Loucy (cell line): ENCODE measurements around the gene TMEM240.
"Not testable (repeated sequence)": the region's sequence is repeated elsewhere in the genome, so short reads cannot be mapped to it uniquely, and the experiment has no call there.

ENCODE experiments used
- EZH2phosphoT487 ChIP-seq: fragments of 200-600 bp; IDR thresholded peaks from 2 replicates; pipeline ENCODE4 v1.6.1; 2018; ENCODE audit warnings: antibody characterized with exemption, mild to moderate bottlenecking, moderate library complexity, borderline replicate concordance
- TF ChIP-seq, protein P1 (sequence below): fragments of 200-600 bp; sonication (generic); conservative IDR thresholded peaks from 2 replicates; pipeline ENCODE4 v1.5.1; 2014; ENCODE audit warnings: mild to moderate bottlenecking, antibody characterized with exemption, low read length

DNA sequence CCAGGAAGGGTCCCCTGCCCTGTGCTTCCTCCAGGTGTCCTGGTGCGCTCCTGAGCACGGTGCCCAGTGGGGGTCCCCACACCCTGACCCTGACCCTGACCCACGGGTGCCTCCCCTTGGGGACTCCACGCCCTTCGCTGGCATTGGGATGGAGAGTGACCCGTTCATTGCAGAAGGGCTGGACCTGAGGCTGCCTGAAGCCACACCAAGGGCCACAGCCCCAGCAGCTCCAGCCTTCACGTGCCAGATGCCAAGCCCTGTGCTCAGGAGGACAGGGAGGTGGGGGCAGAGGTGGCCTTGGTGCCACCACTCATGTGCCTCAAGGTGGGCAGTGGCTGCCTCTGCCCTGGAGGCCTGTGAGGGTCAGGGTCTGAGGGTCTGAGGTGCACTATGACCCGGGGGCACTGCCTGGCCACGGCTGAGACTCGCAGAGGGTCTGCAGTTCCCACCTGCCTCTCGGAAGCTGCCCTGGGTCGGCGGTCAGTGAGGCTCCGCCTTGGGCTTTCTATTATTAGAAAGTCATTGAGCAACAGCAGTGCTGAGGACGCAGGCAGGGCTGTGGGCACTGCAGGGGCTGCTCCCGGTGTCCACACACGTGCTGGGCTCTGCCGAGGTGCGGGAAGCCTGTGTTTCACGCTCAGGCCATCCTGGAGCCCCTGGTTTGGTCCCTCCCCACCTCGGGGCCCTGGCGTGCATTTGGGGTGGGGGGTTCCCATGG, 7.1 kb downstream of the TMEM240 start:
- TF ChIP-seq, protein P1, sequence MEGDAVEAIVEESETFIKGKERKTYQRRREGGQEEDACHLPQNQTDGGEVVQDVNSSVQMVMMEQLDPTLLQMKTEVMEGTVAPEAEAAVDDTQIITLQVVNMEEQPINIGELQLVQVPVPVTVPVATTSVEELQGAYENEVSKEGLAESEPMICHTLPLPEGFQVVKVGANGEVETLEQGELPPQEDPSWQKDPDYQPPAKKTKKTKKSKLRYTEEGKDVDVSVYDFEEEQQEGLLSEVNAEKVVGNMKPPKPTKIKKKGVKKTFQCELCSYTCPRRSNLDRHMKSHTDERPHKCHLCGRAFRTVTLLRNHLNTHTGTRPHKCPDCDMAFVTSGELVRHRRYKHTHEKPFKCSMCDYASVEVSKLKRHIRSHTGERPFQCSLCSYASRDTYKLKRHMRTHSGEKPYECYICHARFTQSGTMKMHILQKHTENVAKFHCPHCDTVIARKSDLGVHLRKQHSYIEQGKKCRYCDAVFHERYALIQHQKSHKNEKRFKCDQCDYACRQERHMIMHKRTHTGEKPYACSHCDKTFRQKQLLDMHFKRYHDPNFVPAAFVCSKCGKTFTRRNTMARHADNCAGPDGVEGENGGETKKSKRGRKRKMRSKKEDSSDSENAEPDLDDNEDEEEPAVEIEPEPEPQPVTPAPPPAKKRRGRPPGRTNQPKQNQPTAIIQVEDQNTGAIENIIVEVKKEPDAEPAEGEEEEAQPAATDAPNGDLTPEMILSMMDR = not testable (repeated sequence)
- not testable (repeated sequence) for TF ChIP-seq EZH2phosphoT487
